Activated CD8-positive, alpha-beta T cell treated with anti-CD3 and anti-CD28 coated beads, Interleukin-2, amount 10 ng/mL, durations not matched to agents 7 days and 5 days (primary cell): ENCODE results near the gene MBD5. TPM values are rescaled to one million over a fixed set of nuclear protein-coding genes. Genes with fewer than 3 reads are reported as not detected.

ENCODE experiments used
- ATAC-seq: fragments of 150-1000 bp; cut with Tn5 transposase; one replicate; pipeline ENCODE4 v1.10.0; 2021; ENCODE audit warnings: moderate library complexity
- CTCF ChIA-PET: fragments of 350-600 bp; sonication (Branson Sonifier 250); formaldehyde crosslinking; loops from one replicate; lab custom pipeline; 2021; ENCODE audit warnings: antibody characterized with exemption; lab: Charles Lee
- POLR2A ChIA-PET: fragments of 350-600 bp; sonication (Branson Sonifier 250); formaldehyde crosslinking; loops from one replicate; lab custom pipeline; 2021; ENCODE audit warnings: antibody characterized with exemption; lab: Charles Lee
- DNase-seq: peaks from one replicate; pipeline ENCODE4 v3.0.0-alpha.2; 2020
- H3K27ac Mint-ChIP-seq: one replicate; pipeline ENCODE4 v1.8.0; 2021; ENCODE audit warnings: mild to moderate bottlenecking, mixed read lengths
- H3K27me3 Mint-ChIP-seq: one replicate; pipeline ENCODE4 v1.8.0; 2021; ENCODE audit warnings: low read depth, mixed read lengths
- H3K36me3 Mint-ChIP-seq: one replicate; pipeline ENCODE4 v1.8.0; 2021; ENCODE audit warnings: low read depth, mixed read lengths
- H3K4me1 Mint-ChIP-seq: one replicate; pipeline ENCODE4 v1.8.0; 2021; ENCODE audit warnings: low read depth, mixed read lengths
- H3K4me3 Mint-ChIP-seq: one replicate; pipeline ENCODE4 v1.8.0; 2021; ENCODE audit warnings: mild to moderate bottlenecking, mixed read lengths
- H3K9me3 Mint-ChIP-seq: one replicate; pipeline ENCODE4 v1.8.0; 2022; ENCODE audit warnings: mixed read lengths; ENCODE audit not compliant: insufficient read depth
- total RNA-seq, 2 experiments: library from RNA; stranded (reverse); gene quantifications; one replicate each; pipeline ENCODE4 v1.2.3, GENCODE V29; 2021

MBD5 gene
- total RNA-seq, 2 experiments from 2014 or later = 27.0 to 31.3 TPM

DNA sequence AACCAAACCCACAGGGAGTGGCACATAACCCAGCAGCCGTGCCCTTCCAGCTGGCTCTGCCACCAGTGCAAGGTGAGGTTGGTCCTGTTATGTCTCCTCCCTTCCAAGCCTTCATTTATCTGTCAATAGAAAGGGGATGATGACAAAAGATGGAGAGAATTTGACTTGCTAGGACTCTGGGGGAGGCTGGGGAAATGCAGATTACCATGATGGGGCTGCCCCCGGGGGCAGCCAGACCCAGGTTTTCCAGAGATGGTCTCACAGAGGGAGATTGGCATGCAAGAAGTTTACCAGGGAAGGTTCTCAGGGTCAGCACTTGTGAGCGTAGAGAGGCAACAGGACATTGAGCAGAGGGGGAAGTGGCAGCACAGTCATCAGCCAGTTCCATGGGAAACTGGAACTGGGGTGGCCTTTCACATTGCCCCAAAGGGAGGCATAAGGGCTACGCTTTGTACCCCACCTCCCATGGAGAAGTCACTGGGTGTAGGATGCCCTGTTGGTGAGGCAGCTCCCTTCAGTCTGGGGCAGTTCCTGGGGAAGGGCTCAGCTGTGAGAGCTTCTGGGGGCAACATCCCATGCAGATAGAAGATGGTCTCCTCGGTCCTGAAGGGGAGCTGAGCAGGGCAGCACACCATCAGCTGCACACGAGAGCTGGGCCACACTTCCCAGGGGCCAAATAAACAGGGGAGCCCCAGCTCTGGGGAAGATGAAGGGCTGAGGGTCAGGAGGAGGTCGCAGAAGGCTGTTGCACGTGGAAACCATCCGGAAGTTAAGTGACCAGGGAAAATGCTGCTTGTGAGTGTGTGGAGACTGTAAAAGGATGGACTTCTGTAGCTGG lies 505.8 kb downstream of the MBD5 start:
- Mint-ChIP-seq H3K9me3 (no peaks in the 10 kb centered on the region), H3K4me3 (peak overlapping the region; percentile 67), H3K27ac (peak overlapping the region; percentile 86), H3K27me3 (no peaks in the 10 kb centered on the region), H3K4me1 (peaks cover 70% of the 10 kb centered on the region), H3K36me3 (peaks cover 2% of the 10 kb centered on the region)
- ATAC-seq = no peak
- ChIA-PET POLR2A (interaction anchor here (0.7 to 3.2 kb wide), 7 partner anchors 12 to 119 kb away, joined by 3 to 36 read pairs (median 9); no protein-coding TSS in a partner anchor), CTCF (interaction anchor here (2.9 to 3.2 kb wide), 2 partner anchors 12 to 17 kb away, joined by 17 to 22 read pairs; no protein-coding TSS in a partner anchor)
- DNase-seq = no peak

DNA sequence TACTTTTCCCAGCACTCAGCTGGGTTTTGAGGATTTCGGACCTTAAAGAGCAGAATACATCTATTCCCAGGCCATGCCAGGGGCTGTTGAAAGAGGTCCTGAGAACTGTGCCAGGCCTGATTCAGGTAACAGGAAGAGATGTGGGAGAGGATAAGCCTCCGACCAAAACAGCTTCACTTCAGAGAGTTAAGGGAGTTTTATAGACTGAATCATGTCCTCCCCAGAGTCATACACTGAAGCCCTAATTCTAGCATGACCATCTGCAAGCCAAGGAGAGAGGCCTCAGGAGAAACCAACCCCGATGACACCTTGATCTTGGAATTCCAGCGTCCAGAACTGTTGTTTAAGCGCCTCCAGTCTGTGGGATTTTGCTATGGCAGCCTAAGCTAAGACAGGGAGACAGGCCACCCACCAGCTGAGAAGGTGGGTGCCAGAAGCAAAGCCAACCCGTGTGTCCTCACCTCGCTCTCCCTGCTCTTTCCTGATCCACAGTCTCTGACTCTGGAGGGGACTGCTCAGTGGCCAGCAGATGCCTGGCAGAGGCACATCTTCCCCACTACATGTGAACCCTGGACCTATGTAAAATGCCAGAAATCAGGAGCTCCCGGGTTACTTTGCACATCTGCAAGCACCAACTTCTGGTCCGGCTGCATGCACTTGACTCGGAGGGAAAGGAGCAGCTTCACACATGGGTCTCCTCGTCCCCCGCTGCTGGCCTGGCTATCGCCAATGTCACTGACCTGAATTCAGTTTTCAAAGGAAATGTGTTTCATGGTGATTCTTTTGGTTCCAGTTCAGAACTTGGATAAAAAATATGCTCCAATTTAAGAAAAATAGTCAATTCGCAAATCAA lies 506.8 kb downstream of the MBD5 start:
- peaks cover 70% of the 10 kb centered on the region for H3K4me1 Mint-ChIP-seq
- no peak for ATAC-seq

DNA sequence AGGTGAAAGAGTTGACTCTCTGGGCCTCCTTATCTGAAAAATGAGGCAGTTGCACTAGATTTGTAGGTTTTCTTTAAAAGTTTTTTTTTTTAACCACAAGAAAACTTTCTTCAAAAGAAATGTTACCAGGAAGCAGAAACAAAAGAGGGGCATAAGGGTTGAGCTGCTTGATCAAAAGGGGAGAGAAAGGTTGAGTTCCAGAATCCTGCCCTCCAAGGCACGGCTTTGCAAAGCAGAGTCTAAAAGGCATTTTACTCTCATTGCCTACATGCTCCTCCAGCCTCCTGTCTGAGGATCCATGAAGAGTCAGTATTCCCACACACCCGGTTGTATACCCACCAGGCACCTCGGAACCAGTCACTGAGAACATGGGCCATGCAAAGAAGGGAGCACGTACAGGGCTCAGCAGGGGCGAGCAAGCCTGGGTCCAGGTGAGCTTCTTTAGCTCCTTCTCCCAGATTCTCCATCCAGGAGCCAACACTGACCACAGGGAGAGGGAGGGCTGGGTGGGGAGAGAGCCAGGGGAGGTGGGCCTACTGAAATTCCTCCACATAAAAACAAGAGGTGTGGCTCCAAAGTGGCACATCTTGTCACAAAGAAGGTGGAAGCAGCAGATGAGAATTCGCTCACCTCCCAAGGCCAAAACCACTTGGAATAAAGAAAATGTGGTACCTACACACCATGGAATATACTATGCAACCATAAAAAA lies 507.6 kb downstream of the MBD5 start:
- Mint-ChIP-seq H3K36me3 (peaks cover 2% of the 10 kb centered on the region), H3K9me3 (no peaks in the 10 kb centered on the region), H3K4me3 (peak overlapping the region; percentile 67), H3K4me1 (peaks cover 63% of the 10 kb centered on the region), H3K27ac (peak overlapping the region; percentile 86), H3K27me3 (no peaks in the 10 kb centered on the region)
- ChIA-PET CTCF (interaction anchor here (1.0 to 3.2 kb wide), 4 partner anchors 10 to 127 kb away, joined by 3 to 22 read pairs (median 10); no protein-coding TSS in a partner anchor), POLR2A (interaction anchor here (0.8 to 3.2 kb wide), 7 partner anchors 10 to 398 kb away, joined by 3 to 36 read pairs (median 13); no protein-coding TSS in a partner anchor)
- ATAC-seq = peak; percentile 22
- no peak for DNase-seq

More for the DNA sequence above, 506.8 kb downstream of the MBD5 start:
- peaks cover 2% of the 10 kb centered on the region for H3K36me3 Mint-ChIP-seq
- no peak for DNase-seq
- H3K27ac Mint-ChIP-seq = peak overlapping the region; percentile 86
- ChIA-PET CTCF (interaction anchor here (1.0 to 3.2 kb wide), 4 partner anchors 11 to 128 kb away, joined by 3 to 22 read pairs (median 10); no protein-coding TSS in a partner anchor), POLR2A (interaction anchor here (0.7 to 3.2 kb wide), 10 partner anchors 11 to 399 kb away, joined by 3 to 36 read pairs (median 6); no protein-coding TSS in a partner anchor)
- peak overlapping the region; percentile 67 for H3K4me3 Mint-ChIP-seq
- no peaks in the 10 kb centered on the region for H3K9me3 Mint-ChIP-seq
- no peaks in the 10 kb centered on the region for H3K27me3 Mint-ChIP-seq

DNA sequence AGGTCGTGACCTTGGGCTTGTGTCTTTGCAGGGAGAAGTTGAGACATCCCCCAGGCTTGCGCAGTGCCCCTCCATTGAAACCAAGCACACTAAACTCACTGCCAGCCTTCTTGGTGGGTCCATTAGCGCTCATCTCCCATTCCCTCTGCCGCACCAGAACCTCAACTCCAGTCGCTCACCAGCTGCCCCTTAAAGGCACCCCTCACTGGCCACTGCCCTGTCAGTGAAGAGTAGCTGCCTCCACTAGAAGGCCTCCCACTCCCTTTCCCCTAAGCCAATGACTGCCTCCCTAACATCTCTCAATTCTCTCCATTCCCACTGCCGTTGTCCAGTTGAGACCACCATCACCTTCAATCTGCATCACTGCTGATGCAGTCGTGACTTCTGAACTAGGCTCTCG lies 508.9 kb downstream of the MBD5 start:
- ChIA-PET CTCF (interaction anchor here (1.4 to 3.2 kb wide), 3 partner anchors 9 to 460 kb away, joined by 3 to 22 read pairs (median 17); no protein-coding TSS in a partner anchor), POLR2A (interaction anchor here (1.6 to 3.2 kb wide), 5 partner anchors 9 to 116 kb away, joined by 4 to 36 read pairs (median 16); no protein-coding TSS in a partner anchor)
- Mint-ChIP-seq H3K9me3 (no peaks in the 10 kb centered on the region), H3K27ac (peak overlapping the region; percentile 31), H3K4me3 (no peak overlapping the region), H3K4me1 (peaks cover 51% of the 10 kb centered on the region), H3K27me3 (no peaks in the 10 kb centered on the region), H3K36me3 (peaks cover 2% of the 10 kb centered on the region)
- no peak for ATAC-seq
- DNase-seq = no peak

- peaks cover 45% of the 10 kb centered on the region for H3K4me1 Mint-ChIP-seq
- ChIA-PET CTCF (interaction anchor here (1.4 kb wide), 1 partner anchor 460 kb away, joined by 3 read pairs; no protein-coding TSS in a partner anchor), POLR2A (interaction anchor here (1.6 kb wide), 1 partner anchor 23 kb away, joined by 4 read pairs; no protein-coding TSS in a partner anchor)
- H3K9me3 Mint-ChIP-seq = no peaks in the 10 kb centered on the region
- ATAC-seq = no peak
- H3K36me3 Mint-ChIP-seq = no peaks in the 10 kb centered on the region
- no peak overlapping the region for H3K4me3 Mint-ChIP-seq
- no peak for DNase-seq
- no peak overlapping the region for H3K27ac Mint-ChIP-seq
- H3K27me3 Mint-ChIP-seq = no peaks in the 10 kb centered on the region
Measured at GRCh38 chr2:148530350-148530749, 509.5 kb downstream of the MBD5 start.

DNA sequence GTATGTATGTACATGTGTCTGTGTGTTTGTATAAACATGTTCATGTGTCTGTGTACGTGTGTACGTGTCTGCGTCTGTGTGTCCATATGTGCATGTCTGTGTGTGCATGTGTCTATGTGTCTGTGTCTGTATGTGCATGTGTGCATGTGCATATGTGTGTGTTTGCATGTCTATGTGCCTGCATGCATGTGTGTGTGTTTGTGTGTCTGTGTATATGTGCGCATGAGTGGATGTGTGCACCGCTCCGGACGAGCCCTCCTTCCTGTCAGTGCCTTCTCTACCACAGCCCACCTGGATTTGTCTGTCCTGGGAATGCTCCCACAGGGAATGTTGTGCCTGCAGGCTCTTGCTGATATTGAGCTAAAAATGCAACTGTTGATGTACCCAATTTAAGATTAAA lies 510.3 kb downstream of the MBD5 start:
- no peak for DNase-seq
- H3K4me3 Mint-ChIP-seq = no peak overlapping the region
- no peaks in the 10 kb centered on the region for H3K9me3 Mint-ChIP-seq
- no peaks in the 10 kb centered on the region for H3K27me3 Mint-ChIP-seq
- H3K27ac Mint-ChIP-seq = no peak overlapping the region
- H3K4me1 Mint-ChIP-seq = peaks cover 37% of the 10 kb centered on the region
- H3K36me3 Mint-ChIP-seq = no peaks in the 10 kb centered on the region
- ChIA-PET POLR2A (interaction anchor here (1.6 kb wide), 1 partner anchor 22 kb away, joined by 4 read pairs; no protein-coding TSS in a partner anchor), CTCF (interaction anchor here (1.2 kb wide), 1 partner anchor 22 kb away, joined by 3 read pairs; no protein-coding TSS in a partner anchor)
- ATAC-seq = no peak

GRCh38 chr2:148531669-148532428 lies 511.0 kb downstream of the MBD5 start:
- no peaks in the 10 kb centered on the region for H3K27me3 Mint-ChIP-seq
- no peaks in the 10 kb centered on the region for H3K9me3 Mint-ChIP-seq
- ATAC-seq (no peak), DNase-seq (no peak)
- H3K27ac Mint-ChIP-seq = no peak overlapping the region
- peaks cover 31% of the 10 kb centered on the region for H3K4me1 Mint-ChIP-seq
- no peak overlapping the region for H3K4me3 Mint-ChIP-seq
- POLR2A ChIA-PET = no interaction called here
- no peaks in the 10 kb centered on the region for H3K36me3 Mint-ChIP-seq
- CTCF ChIA-PET = interaction anchor here (1.2 kb wide), 1 partner anchor 22 kb away, joined by 3 read pairs; no protein-coding TSS in a partner anchor

DNA sequence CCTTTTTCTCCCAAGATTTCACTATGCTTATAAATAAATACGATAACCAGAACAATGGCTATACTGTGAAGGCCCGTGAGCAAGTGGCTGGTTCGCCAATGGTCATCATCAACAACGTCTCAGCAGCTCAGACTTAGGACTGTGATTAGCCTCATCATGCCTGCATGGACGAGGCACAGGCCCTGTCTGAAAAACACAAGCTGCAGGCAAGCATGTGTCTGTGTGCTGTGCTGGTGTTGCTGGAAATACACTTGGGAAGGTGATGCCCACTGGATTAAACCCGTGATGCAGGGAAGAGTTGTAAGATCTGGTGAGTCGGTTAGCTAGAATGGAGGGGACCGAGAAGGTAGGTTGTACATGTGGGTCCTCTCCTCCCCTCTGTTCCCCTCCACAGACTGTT lies 512.1 kb downstream of the MBD5 start:
- no peaks in the 10 kb centered on the region for H3K36me3 Mint-ChIP-seq
- H3K4me1 Mint-ChIP-seq = peaks cover 19% of the 10 kb centered on the region
- no peaks in the 10 kb centered on the region for H3K27me3 Mint-ChIP-seq
- POLR2A ChIA-PET = interaction anchor here (0.9 kb wide), 1 partner anchor 20 kb away, joined by 3 read pairs; no protein-coding TSS in a partner anchor
- H3K9me3 Mint-ChIP-seq = no peaks in the 10 kb centered on the region
- CTCF ChIA-PET = interaction anchor here (0.9 kb wide), 1 partner anchor 11 kb away, joined by 3 read pairs; no protein-coding TSS in a partner anchor
- no peak for DNase-seq
- H3K4me3 Mint-ChIP-seq = no peak overlapping the region
- no peak overlapping the region for H3K27ac Mint-ChIP-seq
- no peak for ATAC-seq

GRCh38 chr2:148533685-148534084 lies 512.8 kb downstream of the MBD5 start:
- Mint-ChIP-seq H3K4me3 (no peak overlapping the region), H3K27me3 (no peaks in the 10 kb centered on the region), H3K9me3 (no peaks in the 10 kb centered on the region), H3K36me3 (no peaks in the 10 kb centered on the region), H3K4me1 (peaks cover 18% of the 10 kb centered on the region), H3K27ac (no peak overlapping the region)
- CTCF ChIA-PET = interaction anchor here (0.9 to 2.8 kb wide), 2 partner anchors 11 kb away, joined by 3 to 8 read pairs; no protein-coding TSS in a partner anchor
- POLR2A ChIA-PET = interaction anchor here (0.9 to 1.2 kb wide), 2 partner anchors 19 to 466 kb away, joined by 3 read pairs; no protein-coding TSS in a partner anchor
- DNase-seq (no peak), ATAC-seq (no peak)
